Mucosa of descending colon (tissue), 3 donors: ENCODE results near the gene PRPF40A. TPM values are rescaled to one million over a fixed set of nuclear protein-coding genes. Genes with fewer than 3 reads are reported as not detected.

ENCODE experiments used
- ATAC-seq: fragments of 200-7000 bp; cut with Tn5 transposase; one replicate; pipeline ENCODE4 v1.9.1; 2020; ENCODE audit warnings: mild to moderate bottlenecking, moderate library complexity
- DNase-seq, 3 donors: peaks; one replicate each; pipeline ENCODE4 v3.0.0-alpha.2; 2020
- H3K36me3 ChIP-seq: fragments of 200-600 bp; one replicate; pipeline ENCODE4 v1.8.0; 2021; ENCODE audit warnings: low read depth, mild to moderate bottlenecking
- H3K4me1 ChIP-seq: fragments of 200-600 bp; one replicate; pipeline ENCODE4 v1.8.0; 2021; ENCODE audit warnings: low read depth, mild to moderate bottlenecking
- H3K4me3 ChIP-seq: fragments of 200-600 bp; one replicate; pipeline ENCODE4 v1.8.0; 2021; ENCODE audit warnings: mild to moderate bottlenecking
- H3K9me3 ChIP-seq: fragments of 200-600 bp; one replicate; pipeline ENCODE4 v1.8.0; 2021; ENCODE audit warnings: mild to moderate bottlenecking
- CTCF ChIP-seq: fragments of 200-600 bp; IDR thresholded peaks from one replicate; pipeline ENCODE4 v1.8.0; 2022; ENCODE audit warnings: antibody characterized with exemption, mild to moderate bottlenecking
- intact Hi-C, 2 donors: fragments of 100-400 bp; cut with DNase I in 1 of 2; cut with micrococcal nuclease in 1 of 2; formaldehyde crosslinking; loops; one replicate each; pipeline versions ENCODE4 v1.11.0 to v1.11.1; 2022; cut with DNase I, micrococcal nuclease
- total RNA-seq, 3 donors: library from RNA; stranded (reverse); fragmentation: NEBNext Ultra II Directional in 2 of 3; extraction: Animal tissue kit (Norgen Biotek cat#: 25700) in 2 of 3; gene quantifications; one replicate each; pipeline versions ENCODE4 v1.2.1 to v1.2.4, GENCODE V29; 2021 to 2023
- donor health status: DM: no; HTN: no; CAD: no; lungs with moderate emphysema.
- donor health status: DM: no; HTN: no; CAD: no.
- donor health status: DM: no; HTN: yes; CAD: no.

PRPF40A gene
- total RNA-seq, 3 donors from 2014 or later = 66.6 to 87.4 (median 72.3) TPM

DNA sequence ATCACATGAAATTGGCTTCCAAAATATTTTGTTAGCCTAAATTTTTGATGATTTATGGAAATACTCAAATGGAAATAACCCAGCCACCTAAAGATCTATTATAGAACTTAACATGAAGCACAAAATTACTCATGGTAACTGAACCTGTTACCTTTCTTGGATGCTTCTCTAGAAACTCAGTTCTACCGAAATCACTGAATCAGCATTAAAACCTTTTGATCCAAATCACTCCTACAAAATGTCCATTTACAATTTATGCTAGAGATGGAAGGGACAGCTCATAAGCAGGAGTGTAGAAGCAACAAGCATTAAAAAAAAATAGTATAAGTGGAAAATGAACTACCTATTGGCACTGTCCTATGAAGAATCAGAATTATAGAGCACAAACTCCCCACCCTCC, 2.1 kb downstream of the PRPF40A start:
- H3K9me3 ChIP-seq = no peaks in the 10 kb centered on the region
- H3K4me3 ChIP-seq = no peak overlapping the region
- intact Hi-C loops = no loop called here
- peaks cover 20% of the 10 kb centered on the region for H3K4me1 ChIP-seq
- no peaks in the 10 kb centered on the region for H3K36me3 ChIP-seq
- DNase-seq = no peak
- TF ChIP-seq CTCF = no peak
- no peak for ATAC-seq

- Histone ChIP-seq H3K4me3 (no peak overlapping the region), H3K4me1 (peaks cover under 1% of the 10 kb centered on the region), H3K9me3 (no peaks in the 10 kb centered on the region), H3K36me3 (no peaks in the 10 kb centered on the region)
- no peak for ATAC-seq
- intact Hi-C loops = no loop called here
- no peak for TF ChIP-seq CTCF
- DNase-seq = no peak
These were observed 6.5 kb downstream of the PRPF40A start for GRCh38 chr2:152710713-152711112.

DNA sequence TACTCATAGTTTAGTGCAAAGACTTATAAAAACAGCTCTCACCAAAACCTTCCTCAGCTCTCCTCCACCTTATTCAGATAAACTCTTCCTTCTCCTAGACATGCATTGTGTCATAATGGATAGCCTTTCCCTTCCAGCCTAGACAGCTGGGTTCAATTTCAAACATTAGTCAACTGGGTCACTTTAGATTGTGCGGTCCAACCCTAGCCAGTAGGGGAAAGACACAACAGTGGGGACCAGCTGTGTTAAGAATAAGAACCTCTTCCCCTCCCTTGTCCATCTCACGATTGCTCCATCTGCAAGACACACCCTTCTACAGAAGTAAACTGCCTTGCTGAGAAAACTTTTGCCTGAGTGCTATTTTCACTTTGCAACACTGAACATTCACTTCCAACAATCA, 8.5 kb downstream of the PRPF40A start:
- ATAC-seq = no peak
- Histone ChIP-seq H3K36me3 (no peaks in the 10 kb centered on the region), H3K9me3 (no peaks in the 10 kb centered on the region), H3K4me1 (no peaks in the 10 kb centered on the region), H3K4me3 (no peak overlapping the region)
- TF ChIP-seq CTCF = no peak
- DNase-seq = no peak
- intact Hi-C loops = no loop called here

- no peak for DNase-seq
- TF ChIP-seq CTCF = no peak
- intact Hi-C loops = no loop called here
- ATAC-seq = no peak
- Histone ChIP-seq H3K9me3 (peaks cover 3% of the 10 kb centered on the region), H3K4me3 (no peak overlapping the region), H3K4me1 (no peaks in the 10 kb centered on the region), H3K36me3 (no peaks in the 10 kb centered on the region)
These were observed 10.7 kb downstream of the PRPF40A start for GRCh38 chr2:152706477-152707021.

- no peak for ATAC-seq
- H3K36me3 ChIP-seq = no peaks in the 10 kb centered on the region
- DNase-seq = no peak
- TF ChIP-seq CTCF = no peak
- intact Hi-C loops = no loop called here
- H3K4me1 ChIP-seq = no peaks in the 10 kb centered on the region
- peaks cover 3% of the 10 kb centered on the region for H3K9me3 ChIP-seq
- no peak overlapping the region for H3K4me3 ChIP-seq
These were observed 16.1 kb downstream of the PRPF40A start for GRCh38 chr2:152701198-152701597.

GRCh38 chr2:152696476-152696875, 20.8 kb downstream of the PRPF40A start:
- Histone ChIP-seq H3K36me3 (no peaks in the 10 kb centered on the region), H3K9me3 (no peaks in the 10 kb centered on the region), H3K4me1 (peaks cover 7% of the 10 kb centered on the region), H3K4me3 (no peak overlapping the region)
- intact Hi-C loops = no loop called here
- no peak for DNase-seq
- no peak for ATAC-seq
- TF ChIP-seq CTCF = no peak
